Measurements from ENCODE around the gene GARIN5A. TPM values are rescaled to one million over a fixed set of nuclear protein-coding genes. Genes with fewer than 3 reads are reported as not detected.

Gene GARIN5A
- total and polyA plus RNA-seq, 2 of the 8 experiments (the other 6 are each of a cell fraction or from before 2014, with no cell fraction given) = 9.1 to 18.5 TPM

GRCh38 chr19:50478901-50479715 lies 2.5 kb upstream of the GARIN5A start (continued):
- peak; percentile 52; the same call in 1 of the 2 replicates for TF ChIP-seq MAX (IDR thresholded peaks at IDR 0.05)
